Measurements from ENCODE around the gene COX5B.
"Not testable (repeated sequence)": the region's sequence is repeated elsewhere in the genome, so short reads cannot be mapped to it uniquely, and the experiment has no call there.

DNA sequence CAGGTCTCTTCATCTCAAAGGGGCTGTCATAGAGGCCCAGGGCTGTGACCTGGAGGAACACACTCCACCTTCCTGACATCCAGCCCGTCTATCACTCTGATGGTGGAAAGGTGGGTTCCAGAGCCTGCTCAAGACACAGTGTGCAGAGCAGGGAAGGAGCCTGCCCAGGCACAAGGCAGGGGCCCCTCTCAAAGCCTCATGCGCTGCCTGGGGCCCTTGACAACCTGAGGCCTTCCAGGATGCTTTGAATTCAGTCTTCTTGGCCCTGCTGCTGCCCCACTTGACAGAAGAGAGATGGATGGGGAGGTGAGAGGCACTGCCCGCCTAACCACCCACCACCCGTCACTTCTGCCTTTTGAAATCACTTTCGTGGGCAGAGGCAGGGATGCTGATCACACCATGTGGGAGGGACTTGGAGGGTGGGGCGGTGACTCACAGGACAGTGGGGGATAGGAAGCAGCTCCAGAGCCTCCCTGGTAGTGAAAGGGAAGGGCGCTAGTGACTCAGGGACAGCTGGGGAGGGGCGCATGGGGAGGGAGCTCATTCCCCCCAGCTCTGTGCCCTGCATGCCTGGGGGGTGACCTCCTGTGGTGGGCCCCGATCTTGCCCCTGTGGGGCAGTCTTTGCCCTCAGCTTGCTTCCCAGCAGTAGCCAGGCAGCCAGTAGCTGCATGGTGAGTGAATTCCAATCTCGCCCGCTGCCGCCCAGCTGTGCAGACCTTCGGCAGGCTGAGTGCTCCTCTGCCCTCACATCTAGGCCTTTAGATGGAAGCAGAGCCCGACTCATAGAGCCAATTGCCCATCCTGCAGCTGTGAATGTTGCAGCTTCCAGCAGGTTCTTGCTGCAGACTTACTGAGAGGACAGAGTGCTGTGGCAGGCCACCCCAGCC, 26.7 kb upstream of the COX5B start:
- not testable (repeated sequence) for TF ChIP-seq GABPB1, TEAD4, NR1H2, ZNF416 (CRISPR knock-in tag; IDR thresholded peaks at IDR 0.05)
- TF ChIP-seq, protein P1, sequence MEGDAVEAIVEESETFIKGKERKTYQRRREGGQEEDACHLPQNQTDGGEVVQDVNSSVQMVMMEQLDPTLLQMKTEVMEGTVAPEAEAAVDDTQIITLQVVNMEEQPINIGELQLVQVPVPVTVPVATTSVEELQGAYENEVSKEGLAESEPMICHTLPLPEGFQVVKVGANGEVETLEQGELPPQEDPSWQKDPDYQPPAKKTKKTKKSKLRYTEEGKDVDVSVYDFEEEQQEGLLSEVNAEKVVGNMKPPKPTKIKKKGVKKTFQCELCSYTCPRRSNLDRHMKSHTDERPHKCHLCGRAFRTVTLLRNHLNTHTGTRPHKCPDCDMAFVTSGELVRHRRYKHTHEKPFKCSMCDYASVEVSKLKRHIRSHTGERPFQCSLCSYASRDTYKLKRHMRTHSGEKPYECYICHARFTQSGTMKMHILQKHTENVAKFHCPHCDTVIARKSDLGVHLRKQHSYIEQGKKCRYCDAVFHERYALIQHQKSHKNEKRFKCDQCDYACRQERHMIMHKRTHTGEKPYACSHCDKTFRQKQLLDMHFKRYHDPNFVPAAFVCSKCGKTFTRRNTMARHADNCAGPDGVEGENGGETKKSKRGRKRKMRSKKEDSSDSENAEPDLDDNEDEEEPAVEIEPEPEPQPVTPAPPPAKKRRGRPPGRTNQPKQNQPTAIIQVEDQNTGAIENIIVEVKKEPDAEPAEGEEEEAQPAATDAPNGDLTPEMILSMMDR (IDR thresholded peaks at IDR 0.05) = not testable (repeated sequence)
- TF ChIP-seq, protein P2, sequence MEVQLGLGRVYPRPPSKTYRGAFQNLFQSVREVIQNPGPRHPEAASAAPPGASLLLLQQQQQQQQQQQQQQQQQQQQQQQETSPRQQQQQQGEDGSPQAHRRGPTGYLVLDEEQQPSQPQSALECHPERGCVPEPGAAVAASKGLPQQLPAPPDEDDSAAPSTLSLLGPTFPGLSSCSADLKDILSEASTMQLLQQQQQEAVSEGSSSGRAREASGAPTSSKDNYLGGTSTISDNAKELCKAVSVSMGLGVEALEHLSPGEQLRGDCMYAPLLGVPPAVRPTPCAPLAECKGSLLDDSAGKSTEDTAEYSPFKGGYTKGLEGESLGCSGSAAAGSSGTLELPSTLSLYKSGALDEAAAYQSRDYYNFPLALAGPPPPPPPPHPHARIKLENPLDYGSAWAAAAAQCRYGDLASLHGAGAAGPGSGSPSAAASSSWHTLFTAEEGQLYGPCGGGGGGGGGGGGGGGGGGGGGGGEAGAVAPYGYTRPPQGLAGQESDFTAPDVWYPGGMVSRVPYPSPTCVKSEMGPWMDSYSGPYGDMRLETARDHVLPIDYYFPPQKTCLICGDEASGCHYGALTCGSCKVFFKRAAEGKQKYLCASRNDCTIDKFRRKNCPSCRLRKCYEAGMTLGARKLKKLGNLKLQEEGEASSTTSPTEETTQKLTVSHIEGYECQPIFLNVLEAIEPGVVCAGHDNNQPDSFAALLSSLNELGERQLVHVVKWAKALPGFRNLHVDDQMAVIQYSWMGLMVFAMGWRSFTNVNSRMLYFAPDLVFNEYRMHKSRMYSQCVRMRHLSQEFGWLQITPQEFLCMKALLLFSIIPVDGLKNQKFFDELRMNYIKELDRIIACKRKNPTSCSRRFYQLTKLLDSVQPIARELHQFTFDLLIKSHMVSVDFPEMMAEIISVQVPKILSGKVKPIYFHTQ (CRISPR knock-in tag; IDR thresholded peaks at IDR 0.05) = not testable (repeated sequence)

Data from WTC11 (cell line).